IPS-15b (cell line): ENCODE data around the gene NCOA7.

Experiments used
- H3K27me3 ChIP-seq: one replicate; pipeline ENCODE4 v1.6.1; 2013; ENCODE audit warnings: low read length; ENCODE audit not compliant: control insufficient read depth, insufficient read depth
- H3K36me3 ChIP-seq: one replicate; pipeline ENCODE4 v1.6.1; 2013; ENCODE audit warnings: low read length; ENCODE audit not compliant: control insufficient read depth, insufficient read depth
- H3K4me1 ChIP-seq: one replicate; pipeline ENCODE4 v1.6.1; 2013; ENCODE audit warnings: mild to moderate bottlenecking, low read length; ENCODE audit not compliant: control insufficient read depth, insufficient read depth
- H3K4me3 ChIP-seq: one replicate; pipeline ENCODE4 v1.5.1; 2013; ENCODE audit warnings: low read depth, low read length
- H3K9ac ChIP-seq: one replicate; pipeline ENCODE4 v1.6.1; 2013; ENCODE audit warnings: low read depth, mild to moderate bottlenecking, low read length
- H3K9me3 ChIP-seq: one replicate; pipeline ENCODE4 v1.6.1; 2013; ENCODE audit warnings: mild to moderate bottlenecking, low read length; ENCODE audit not compliant: control insufficient read depth, insufficient read depth

The NCOA7 gene

GRCh38 chr6:125871365-125871764 lies 80.6 kb downstream of the NCOA7 start:
- peaks cover 7% of the 10 kb centered on the region for H3K4me1 ChIP-seq
- no peak overlapping the region for H3K9ac ChIP-seq
- no peak overlapping the region for H3K4me3 ChIP-seq

GRCh38 chr6:125872259-125872921 lies 81.6 kb downstream of the NCOA7 start:
- peaks cover 3% of the 10 kb centered on the region for H3K4me1 ChIP-seq
- H3K36me3 ChIP-seq = no peaks in the 10 kb centered on the region
- no peak overlapping the region for H3K4me3 ChIP-seq
- H3K27me3 ChIP-seq = no peaks in the 10 kb centered on the region
- H3K9ac ChIP-seq = no peak overlapping the region
- H3K9me3 ChIP-seq = no peaks in the 10 kb centered on the region

More at GRCh38 chr6:125871365-125871764, 80.6 kb downstream of the NCOA7 start:
- no peaks in the 10 kb centered on the region for H3K9me3 ChIP-seq
- no peaks in the 10 kb centered on the region for H3K27me3 ChIP-seq
- H3K36me3 ChIP-seq = no peaks in the 10 kb centered on the region

GRCh38 chr6:125882243-125882642 lies 91.5 kb downstream of the NCOA7 start:
- Histone ChIP-seq H3K27me3 (no peaks in the 10 kb centered on the region), H3K9me3 (no peaks in the 10 kb centered on the region), H3K36me3 (no peaks in the 10 kb centered on the region), H3K9ac (no peak overlapping the region), H3K4me1 (no peaks in the 10 kb centered on the region), H3K4me3 (no peak overlapping the region)

DNA sequence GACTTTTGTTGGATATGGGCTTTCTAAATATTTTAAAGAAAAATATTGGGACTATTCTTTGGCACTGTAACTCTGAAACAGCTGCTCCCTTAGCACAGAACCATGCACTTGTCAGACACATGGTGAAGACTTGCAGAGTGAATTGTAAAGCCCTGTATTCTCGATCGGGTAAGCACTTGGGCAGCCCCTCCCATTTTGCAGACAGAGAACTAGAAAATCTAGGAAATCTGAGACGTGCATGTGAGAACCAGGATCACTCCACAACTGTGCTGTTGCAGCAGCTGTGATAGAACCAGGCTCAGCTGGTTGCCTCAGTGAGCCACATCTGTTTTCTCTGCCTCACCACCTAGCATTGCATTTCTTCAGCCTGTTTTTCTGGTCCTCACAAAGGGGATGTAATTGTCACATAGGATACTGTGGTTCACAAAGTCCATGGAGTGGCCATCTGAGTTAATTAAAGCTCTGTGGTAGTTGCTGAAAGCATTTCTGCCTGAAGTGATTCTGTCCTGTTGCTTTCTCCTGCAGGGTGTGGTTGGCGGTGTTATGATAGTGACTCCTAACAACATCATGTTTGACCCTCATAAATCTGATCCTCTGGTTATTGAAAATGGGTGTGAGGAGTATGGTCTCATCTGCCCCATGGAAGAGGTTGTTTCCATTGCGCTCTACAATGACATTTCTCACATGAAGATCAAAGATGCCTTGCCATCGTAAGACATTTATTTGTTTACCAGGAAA lies 94.0 kb downstream of the NCOA7 start:
- H3K4me1 ChIP-seq = no peaks in the 10 kb centered on the region
- no peaks in the 10 kb centered on the region for H3K9me3 ChIP-seq
- H3K4me3 ChIP-seq = no peak overlapping the region
- H3K9ac ChIP-seq = no peak overlapping the region
- no peaks in the 10 kb centered on the region for H3K36me3 ChIP-seq
- no peaks in the 10 kb centered on the region for H3K27me3 ChIP-seq

GRCh38 chr6:125886021-125886420 lies 95.3 kb downstream of the NCOA7 start:
- H3K9me3 ChIP-seq = no peaks in the 10 kb centered on the region
- H3K4me3 ChIP-seq = no peak overlapping the region
- no peaks in the 10 kb centered on the region for H3K4me1 ChIP-seq
- H3K36me3 ChIP-seq = no peaks in the 10 kb centered on the region
- H3K27me3 ChIP-seq = no peaks in the 10 kb centered on the region
- no peak overlapping the region for H3K9ac ChIP-seq

- Histone ChIP-seq H3K9me3 (no peaks in the 10 kb centered on the region), H3K4me3 (no peak overlapping the region), H3K36me3 (no peaks in the 10 kb centered on the region), H3K27me3 (no peaks in the 10 kb centered on the region), H3K4me1 (no peaks in the 10 kb centered on the region), H3K9ac (no peak overlapping the region)
These were observed 96.2 kb downstream of the NCOA7 start for GRCh38 chr6:125886914-125887313.

DNA sequence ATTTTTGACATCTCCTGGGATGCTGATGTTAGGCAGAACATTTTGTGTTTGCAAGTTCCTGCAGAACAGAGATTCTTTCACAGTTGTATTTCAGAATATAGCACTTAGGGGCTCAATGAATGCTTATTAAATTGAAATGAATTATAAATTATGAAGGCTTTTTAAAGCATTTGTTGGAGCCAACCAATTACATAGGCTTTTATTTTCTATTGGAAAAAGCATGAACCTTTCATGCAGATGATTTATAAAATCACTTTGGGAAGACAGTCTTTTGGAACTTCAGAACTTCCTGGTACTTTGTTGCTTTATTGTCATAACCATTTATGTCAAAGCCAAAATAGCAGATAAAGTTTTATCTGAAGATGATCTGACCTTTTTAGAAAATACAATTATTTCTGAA lies 96.6 kb downstream of the NCOA7 start:
- Histone ChIP-seq H3K36me3 (no peaks in the 10 kb centered on the region), H3K4me3 (no peak overlapping the region), H3K27me3 (no peaks in the 10 kb centered on the region), H3K4me1 (no peaks in the 10 kb centered on the region), H3K9ac (no peak overlapping the region), H3K9me3 (no peaks in the 10 kb centered on the region)

DNA sequence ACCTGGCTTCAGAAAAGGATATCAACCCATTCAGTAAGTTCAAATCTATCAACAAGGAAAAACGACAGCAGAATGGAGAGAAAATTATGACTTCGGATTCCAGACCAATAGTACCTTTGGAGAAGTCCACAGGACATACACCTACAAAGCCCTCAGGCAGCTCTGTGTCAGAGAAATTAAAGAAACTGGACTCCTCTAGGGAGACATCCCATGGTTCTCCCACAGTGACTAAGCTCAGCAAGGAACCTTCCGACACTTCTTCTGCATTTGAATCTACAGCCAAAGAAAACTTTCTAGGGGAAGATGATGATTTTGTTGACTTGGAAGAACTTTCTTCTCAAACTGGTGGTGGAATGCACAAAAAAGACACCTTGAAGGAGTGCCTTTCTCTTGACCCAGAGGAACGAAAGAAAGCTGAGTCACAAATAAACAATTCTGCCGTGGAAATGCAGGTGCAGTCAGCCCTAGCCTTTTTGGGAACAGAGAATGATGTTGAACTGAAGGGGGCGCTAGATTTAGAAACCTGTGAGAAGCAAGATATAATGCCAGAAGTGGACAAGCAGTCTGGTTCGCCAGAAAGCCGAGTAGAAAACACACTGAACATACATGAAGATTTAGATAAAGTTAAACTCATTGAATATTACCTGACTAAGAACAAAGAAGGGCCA lies 98.4 kb downstream of the NCOA7 start:
- Histone ChIP-seq H3K4me3 (no peak overlapping the region), H3K9me3 (no peaks in the 10 kb centered on the region), H3K9ac (no peak overlapping the region), H3K27me3 (no peaks in the 10 kb centered on the region), H3K36me3 (no peaks in the 10 kb centered on the region), H3K4me1 (no peaks in the 10 kb centered on the region)

- H3K27me3 ChIP-seq = no peaks in the 10 kb centered on the region
- no peaks in the 10 kb centered on the region for H3K36me3 ChIP-seq
- H3K4me1 ChIP-seq = no peaks in the 10 kb centered on the region
- no peak overlapping the region for H3K9ac ChIP-seq
- H3K9me3 ChIP-seq = no peaks in the 10 kb centered on the region
- H3K4me3 ChIP-seq = no peak overlapping the region
These were observed 109.0 kb downstream of the NCOA7 start for GRCh38 chr6:125899726-125900182.

DNA sequence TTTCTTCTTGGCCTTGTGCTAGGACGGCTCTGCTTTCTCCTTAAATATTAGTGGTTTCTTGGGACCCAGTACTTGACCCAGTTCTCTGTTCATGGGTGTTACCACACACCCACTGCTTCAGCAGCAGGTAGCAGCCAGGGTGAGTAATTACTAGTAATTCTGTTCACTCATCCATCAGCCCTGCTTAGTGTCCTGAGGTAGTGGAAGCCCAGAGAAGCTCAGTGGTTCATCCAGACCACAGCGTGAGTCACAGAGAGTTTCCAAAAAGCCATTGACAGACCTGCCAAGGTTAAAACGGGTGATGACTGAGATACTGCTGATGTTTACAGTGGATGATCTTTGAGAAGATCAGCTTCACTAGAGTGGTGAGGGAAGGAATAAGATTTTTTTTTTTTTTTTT lies 114.1 kb downstream of the NCOA7 start:
- no peaks in the 10 kb centered on the region for H3K9me3 ChIP-seq
- no peak overlapping the region for H3K9ac ChIP-seq
- no peaks in the 10 kb centered on the region for H3K36me3 ChIP-seq
- no peaks in the 10 kb centered on the region for H3K4me1 ChIP-seq
- no peak overlapping the region for H3K4me3 ChIP-seq
- no peaks in the 10 kb centered on the region for H3K27me3 ChIP-seq

DNA sequence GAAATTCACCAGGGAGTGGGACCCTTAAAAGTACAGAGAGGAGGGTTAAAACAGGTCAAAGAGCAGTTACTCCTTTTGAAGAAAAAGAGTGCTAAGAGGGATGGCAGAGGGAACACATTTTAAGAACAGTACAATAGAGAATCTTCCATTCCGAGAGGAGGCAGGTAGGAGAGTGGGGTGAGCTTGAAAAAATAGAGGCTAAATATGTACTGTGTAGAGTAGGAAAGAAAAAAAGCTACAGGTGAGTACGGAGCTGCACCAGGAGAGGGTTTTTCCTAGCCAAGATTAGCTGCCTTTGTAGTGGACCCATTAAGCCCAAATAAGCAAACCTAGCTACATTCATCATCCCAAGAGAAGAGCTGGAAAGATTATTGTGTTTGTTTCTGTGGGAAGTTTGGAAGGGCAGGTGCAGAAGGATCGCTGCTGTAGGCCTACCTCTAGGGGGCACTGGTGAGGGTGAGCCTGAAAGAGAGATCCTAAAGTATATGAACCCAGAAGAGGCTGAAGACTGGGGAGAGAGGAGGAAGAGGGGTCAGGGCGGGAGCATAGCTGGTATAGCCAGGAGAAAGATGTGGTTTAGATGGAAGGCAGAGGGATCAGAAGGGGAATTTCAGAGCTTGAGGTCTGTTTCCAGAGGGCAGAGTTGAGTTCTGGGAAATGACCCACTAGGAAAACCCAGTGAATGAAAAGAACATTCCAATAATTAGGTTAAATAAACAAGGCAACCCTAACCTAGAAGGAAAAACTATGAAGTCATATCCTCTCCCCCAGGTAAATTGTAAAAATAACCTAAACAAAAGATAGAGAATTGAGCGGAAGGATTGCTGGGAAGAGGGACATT lies 115.6 kb downstream of the NCOA7 start:
- no peak overlapping the region for H3K9ac ChIP-seq
- no peaks in the 10 kb centered on the region for H3K4me1 ChIP-seq
- no peaks in the 10 kb centered on the region for H3K36me3 ChIP-seq
- H3K27me3 ChIP-seq = no peaks in the 10 kb centered on the region
- no peak overlapping the region for H3K4me3 ChIP-seq
- no peaks in the 10 kb centered on the region for H3K9me3 ChIP-seq
